22Rv1 (cell line): ENCODE results near the gene SUPT4H1.

Experiments
- H3K27ac ChIP-seq: fragments of 450-650 bp; 2 replicates; pipeline ENCODE4 v1.5.1; 2017
- CTCF ChIP-seq: fragments of 450-650 bp; IDR thresholded peaks from 2 replicates; pipeline ENCODE4 v1.5.1; 2017; ENCODE audit warnings: mild to moderate bottlenecking
- ZFX ChIP-seq: fragments of 450-650 bp; IDR thresholded peaks from 2 replicates; pipeline ENCODE4 v1.6.1; 2017; ENCODE audit warnings: antibody characterized with exemption, borderline replicate concordance

SUPT4H1 gene

GRCh38 chr17:58363457-58364185 is 11.6 kb upstream of the SUPT4H1 start:
- TF ChIP-seq ZFX (no peak), CTCF (no peak)

GRCh38 chr17:58362368-58363014 is 10.5 kb upstream of the SUPT4H1 start:
- peak overlapping the region; percentile 25; the same call in 1 of the 2 replicates for H3K27ac ChIP-seq
- TF ChIP-seq CTCF (no peak), ZFX (no peak)

More at GRCh38 chr17:58363457-58364185, 11.6 kb upstream of the SUPT4H1 start:
- peak overlapping the region; percentile 22; the same call in 1 of the 2 replicates for H3K27ac ChIP-seq

- TF ChIP-seq ZFX (no peak), CTCF (no peak)
- H3K27ac ChIP-seq: peak overlapping the region; percentile 25
Measured at GRCh38 chr17:58360296-58361063, 8.5 kb upstream of the SUPT4H1 start.

GRCh38 chr17:58358408-58359172 is 6.6 kb upstream of the SUPT4H1 start:
- H3K27ac ChIP-seq: no peak overlapping the region
- no peak for TF ChIP-seq CTCF
- no peak for TF ChIP-seq ZFX

- H3K27ac ChIP-seq: no peak overlapping the region
- TF ChIP-seq CTCF: no peak
- no peak for TF ChIP-seq ZFX
Measured at GRCh38 chr17:58357312-58358297, 5.6 kb upstream of the SUPT4H1 start.

GRCh38 chr17:58356231-58356630 is 4.2 kb upstream of the SUPT4H1 start:
- peak overlapping the region; percentile 98 for H3K27ac ChIP-seq
- TF ChIP-seq CTCF (no peak), ZFX (no peak)
